NCI-H1436 treated with DMSO at 0.1 percent for 48 hours (cell line): ENCODE measurements around the gene CTXN1.
"Not testable (repeated sequence)": the region's sequence is repeated elsewhere in the genome, so short reads cannot be mapped to it uniquely, and the experiment has no call there.

Experiments
- DNase-seq: peaks from one replicate; lab custom pipeline; 2025; lab: John Stamatoyannopoulos, UW

The CTXN1 gene

GRCh38 chr19:7900401-7900870 is 25.5 kb downstream of the CTXN1 start:
- DNase-seq = no peak

GRCh38 chr19:7899751-7900378 is 26.1 kb downstream of the CTXN1 start:
- no peak for DNase-seq

GRCh38 chr19:7898967-7899366 is 27.0 kb downstream of the CTXN1 start:
- DNase-seq = no peak

GRCh38 chr19:7897292-7897691 is 28.6 kb downstream of the CTXN1 start:
- DNase-seq = no peak

- DNase-seq = no peak
Observed at GRCh38 chr19:7895565-7895964, 30.4 kb downstream of the CTXN1 start.

GRCh38 chr19:7894612-7895309 is 31.2 kb downstream of the CTXN1 start:
- no peak for DNase-seq

GRCh38 chr19:7893362-7894101 is 32.4 kb downstream of the CTXN1 start:
- not testable (repeated sequence) for DNase-seq

- DNase-seq = no peak
Observed at GRCh38 chr19:7888826-7889217, 37.1 kb downstream of the CTXN1 start.

- no peak for DNase-seq
Observed at GRCh38 chr19:7888145-7888825, 37.6 kb downstream of the CTXN1 start, which contains the start of gene LRRC8E. Gene LRRC8E (plus strand): TSS chr19:7888510. CDS start chr19:7895604, 7,094 bp downstream.

GRCh38 chr19:7887408-7888144 is 38.4 kb downstream of the CTXN1 start:
- DNase-seq = no peak

- no peak for DNase-seq
Observed at GRCh38 chr19:7885818-7886217, 40.1 kb downstream of the CTXN1 start.

GRCh38 chr19:7883796-7884570 is 42.0 kb downstream of the CTXN1 start:
- no peak for DNase-seq

- DNase-seq = no peak
Observed at GRCh38 chr19:7883105-7883504, 42.8 kb downstream of the CTXN1 start.

GRCh38 chr19:7881910-7882309 is 44.0 kb downstream of the CTXN1 start:
- DNase-seq = no peak

- no peak for DNase-seq
Observed at GRCh38 chr19:7879836-7880235, 46.1 kb downstream of the CTXN1 start.

- no peak for DNase-seq
Observed at GRCh38 chr19:7879111-7879807, 46.7 kb downstream of the CTXN1 start.

GRCh38 chr19:7877249-7877836 is 48.6 kb downstream of the CTXN1 start:
- DNase-seq = no peak

GRCh38 chr19:7874897-7875273 is 51.0 kb downstream of the CTXN1 start:
- no peak for DNase-seq
